Right atrium auricular region (tissue), 2 donors: ENCODE results near the gene BRCA2. TPM values are rescaled to one million over a fixed set of nuclear protein-coding genes. Genes with fewer than 3 reads are reported as not detected.

ENCODE experiments used
- DNase-seq: peaks from one replicate; pipeline ENCODE4 v3.0.0-alpha.2; 2019; ENCODE audit warnings: low spot score
- H3K27ac ChIP-seq, 2 donors: fragments of 200-600 bp; sonication (generic); 1 replicate in 1 of 2; 2 replicates in 1 of 2; pipeline ENCODE4 v1.5.1; 2016 to 2019
- H3K27me3 ChIP-seq, 2 donors: fragments of 200-600 bp; sonication (generic); one replicate each; pipeline versions ENCODE4 v1.5.1 to v1.6.0; 2017 to 2019
- H3K36me3 ChIP-seq: fragments of 200-600 bp; sonication (generic); one replicate; pipeline ENCODE4 v1.5.1; 2016
- H3K4me1 ChIP-seq, 2 donors: fragments of 200-600 bp; sonication (generic); one replicate each; pipeline versions ENCODE4 v1.5.1 to v1.6.0; 2017 to 2019
- H3K4me3 ChIP-seq, 2 donors: fragments of 200-600 bp; sonication (generic); 1 replicate in 1 of 2; 2 replicates in 1 of 2; pipeline ENCODE4 v1.5.1; 2017 to 2019; ENCODE audit warnings: mild to moderate bottlenecking in 1 of 2, moderate library complexity in 1 of 2
- H3K9me3 ChIP-seq, 2 donors: fragments of 200-600 bp; sonication (generic); one replicate each; pipeline ENCODE4 v1.5.1; 2019
- CTCF ChIP-seq, 2 donors: fragments of 200-600 bp; sonication (generic); IDR thresholded peaks; one replicate each; pipeline ENCODE4 v1.5.1; 2019; ENCODE audit warnings: antibody characterized with exemption in 2 of 2
- total RNA-seq, 2 donors: library from RNA; depleted of rRNA; stranded (reverse); fragments of >200 nt; gene quantifications; one replicate each; pipeline ENCODE4 v1.1.0, GENCODE V29; 2016

Gene BRCA2
- total RNA-seq: under 1 TPM; 0.15 to 0.24 TPM

- peak in 1 of 2 donors; percentile 33 for TF ChIP-seq CTCF (IDR thresholded peaks at IDR 0.05)
Measured at GRCh38 chr13:32315238-32316027, at the start of gene BRCA2, which contains the start of gene ZAR1L. Gene BRCA2, plus strand, starts transcription at chr13:32315508. Its CDS starts 953 bp downstream, at chr13:32316461. Gene ZAR1L, minus strand, starts transcription at chr13:32315363. Its CDS starts 3,438 bp downstream, at chr13:32311925.

GRCh38 chr13:32265726-32266125 is 49.6 kb upstream of the BRCA2 start:
- Histone ChIP-seq H3K9me3 (no peaks in the 10 kb centered on the region), H3K4me1 (peaks cover 0 to 51% of the 10 kb centered on the region in 2 donors), H3K27me3 (no peaks in the 10 kb centered on the region), H3K27ac (peak overlapping the region; percentile 72 to 73), H3K4me3 (no peak overlapping the region), H3K36me3 (peaks cover 28% of the 10 kb centered on the region)
- TF ChIP-seq CTCF (IDR thresholded peaks at IDR 0.05): no peak
- DNase-seq: no peak

More at GRCh38 chr13:32315238-32316027, at the start of gene BRCA2, which contains the start of gene ZAR1L:
- Histone ChIP-seq H3K4me3 (peak within 1 kb of the TSS; percentile 48 to 82), H3K4me1 (peaks cover 0 to 13% of the 10 kb centered on the region in 2 donors), H3K27ac (peak within 1 kb of the TSS; percentile 93 to 95), H3K9me3 (no peaks in the 10 kb centered on the region), H3K36me3 (no peaks in the 10 kb centered on the region), H3K27me3 (no peaks in the 10 kb centered on the region)
- peak; percentile 92 for DNase-seq

- no peak for DNase-seq
- Histone ChIP-seq H3K36me3 (peaks cover 32% of the 10 kb centered on the region), H3K9me3 (no peaks in the 10 kb centered on the region), H3K27me3 (no peaks in the 10 kb centered on the region), H3K4me1 (peaks cover 0 to 47% of the 10 kb centered on the region in 2 donors), H3K4me3 (no peak overlapping the region), H3K27ac (peak overlapping the region in 1 of 2 donors; percentile 72)
- no peak for TF ChIP-seq CTCF (IDR thresholded peaks at IDR 0.05)
Measured at GRCh38 chr13:32266130-32266529, 49.2 kb upstream of the BRCA2 start.

GRCh38 chr13:32267836-32268439 is 47.4 kb upstream of the BRCA2 start:
- H3K4me1 ChIP-seq: peaks cover 0 to 29% of the 10 kb centered on the region in 2 donors
- H3K27me3 ChIP-seq: no peaks in the 10 kb centered on the region
- peak in 1 of 2 donors; percentile 61 for TF ChIP-seq CTCF (IDR thresholded peaks at IDR 0.05)
- peaks cover 39% of the 10 kb centered on the region for H3K36me3 ChIP-seq
- no peaks in the 10 kb centered on the region for H3K9me3 ChIP-seq
- no peak overlapping the region for H3K27ac ChIP-seq
- DNase-seq: no peak
- H3K4me3 ChIP-seq: no peak overlapping the region

GRCh38 chr13:32272021-32272683 is 43.2 kb upstream of the BRCA2 start:
- Histone ChIP-seq H3K27ac (peak overlapping the region in 1 of 2 donors; percentile 44), H3K4me1 (peaks cover 0 to 8% of the 10 kb centered on the region in 2 donors), H3K9me3 (no peaks in the 10 kb centered on the region), H3K4me3 (no peak overlapping the region), H3K36me3 (peaks cover 63% of the 10 kb centered on the region), H3K27me3 (no peaks in the 10 kb centered on the region)
- TF ChIP-seq CTCF (IDR thresholded peaks at IDR 0.05): no peak
- no peak for DNase-seq
